ENCODE results near the gene CSNK2A1. TPM values are rescaled to one million over a fixed set of nuclear protein-coding genes. Genes with fewer than 3 reads are reported as not detected.

The CSNK2A1 gene
- total RNA-seq, 1 experiment from 2014 or later, result 229 TPM

- Mint-ChIP-seq H3K4me1 (peaks cover 75 to 81% of the 10 kb centered on the region in 2 experiments), H3K9me3 (peaks cover 0 to 5% of the 10 kb centered on the region in 2 experiments; a peak in 3 of 5 replicates), H3K27ac (peak overlapping the region in 1 of 3 experiments; percentile 66; a peak in 1 of 7 replicates), H3K36me3 (ENCODE audit: insufficient read depth in 1 of 3, low read depth in 3 of 3) (peaks cover 15 to 32% (median 20%) of the 10 kb centered on the region in 3 experiments), H3K4me3 (peak overlapping the region; percentile 9 to 24; a peak in 2 of 5 replicates), H3K27me3 (ENCODE audit: low read depth) (peaks cover 4% of the 10 kb centered on the region; the same call in 1 of the 2 replicates)
- H2BK15ac ChIP-seq (ENCODE audit: low read depth, low read length), result no peak overlapping the region
- H3K4me2 ChIP-seq (ENCODE audit: insufficient read depth, insufficient read length, low read length), result peak overlapping the region; percentile 24
- no peak for DNase-seq
- no peak overlapping the region for H3K23ac ChIP-seq (ENCODE audit: insufficient read length, low read depth, low read length)
- H3K27ac ChIP-seq (ENCODE audit: insufficient read length, low read depth, low read length), result no peak overlapping the region
- peaks cover 5% of the 10 kb centered on the region for H3K23me2 ChIP-seq (ENCODE audit: insufficient read length, low read depth, low read length, poor library complexity, severe bottlenecking)
- H2AK5ac ChIP-seq (ENCODE audit: insufficient read length, low read length), result no peak overlapping the region
- no peak overlapping the region for H3K18ac ChIP-seq (ENCODE audit: insufficient read length, low read depth, low read length)
- 0 out of 2 replicates have a peak, but pooled peaks cover 6% of the 10 kb centered on the region for H3K4me1 ChIP-seq (ENCODE audit: insufficient read depth, low read length)
- H2BK20ac ChIP-seq (ENCODE audit: low read depth, low read length, poor library complexity, severe bottlenecking), result no peak overlapping the region
- H4K91ac ChIP-seq (ENCODE audit: insufficient read length, low read depth, low read length), result no peak overlapping the region
- H3K27me3 ChIP-seq (ENCODE audit: insufficient read depth, low read length), result no peaks in the 10 kb centered on the region
- H3K79me1 ChIP-seq (ENCODE audit: insufficient read depth, low read depth, low read length, poor library complexity, severe bottlenecking), result peaks cover 3% of the 10 kb centered on the region
- H3K4ac ChIP-seq (ENCODE audit: low read depth, low read length), result no peak overlapping the region
- H3K9ac ChIP-seq (ENCODE audit: extremely low read depth, insufficient read length, low read length), result no peak overlapping the region
- no peaks in the 10 kb centered on the region for H4K20me1 ChIP-seq (ENCODE audit: control insufficient read depth, insufficient read depth, insufficient read length)
- peaks cover 70% of the 10 kb centered on the region for H3K79me2 ChIP-seq (ENCODE audit: insufficient read depth, low read length)
- no peak overlapping the region for H2BK12ac ChIP-seq (ENCODE audit: insufficient read length, low read depth, low read length)
- no CpG with 5 or more reads among the region's 2 CpGs for WGBS (ENCODE audit: extremely low coverage, insufficient read length, low lambda C conversion rate)
- no peak overlapping the region for H2AFZ ChIP-seq (ENCODE audit: low read length)
- H3K9me3 ChIP-seq (ENCODE audit: control insufficient read depth, low read depth, low read length), result no peaks in the 10 kb centered on the region
- H3K14ac ChIP-seq (ENCODE audit: insufficient read depth, low read length), result no peak overlapping the region
- no peak for TF ChIP-seq CTCF (conservative IDR thresholded peaks at IDR 0.05)
- H4K8ac ChIP-seq (replicated peaks; ENCODE audit: insufficient read length, low read depth, low read length), result no peak overlapping the region
- H2BK120ac ChIP-seq (ENCODE audit: low read depth, low read length, poor library complexity, severe bottlenecking), result no peak overlapping the region
- H3T11ph ChIP-seq (ENCODE audit: low read length), result no peak overlapping the region
- H4K5ac ChIP-seq (ENCODE audit: insufficient read length, low read depth, low read length), result no peak overlapping the region
- H3K56ac ChIP-seq (ENCODE audit: insufficient read length, low read depth, low read length), result no peak overlapping the region
- H2BK5ac ChIP-seq (ENCODE audit: insufficient read length, low read length), result no peak overlapping the region
Observed at GRCh38 chr20:539848-540247, 3.7 kb downstream of the CSNK2A1 start.
